ENCODE results near the gene CCDC188. TPM values are rescaled to one million over a fixed set of nuclear protein-coding genes. Genes with fewer than 3 reads are reported as not detected.

Gene CCDC188
- total and polyA plus RNA-seq, 2 donors (not counting 1 experiment from before 2014, with no cell fraction given), result not detected

DNA sequence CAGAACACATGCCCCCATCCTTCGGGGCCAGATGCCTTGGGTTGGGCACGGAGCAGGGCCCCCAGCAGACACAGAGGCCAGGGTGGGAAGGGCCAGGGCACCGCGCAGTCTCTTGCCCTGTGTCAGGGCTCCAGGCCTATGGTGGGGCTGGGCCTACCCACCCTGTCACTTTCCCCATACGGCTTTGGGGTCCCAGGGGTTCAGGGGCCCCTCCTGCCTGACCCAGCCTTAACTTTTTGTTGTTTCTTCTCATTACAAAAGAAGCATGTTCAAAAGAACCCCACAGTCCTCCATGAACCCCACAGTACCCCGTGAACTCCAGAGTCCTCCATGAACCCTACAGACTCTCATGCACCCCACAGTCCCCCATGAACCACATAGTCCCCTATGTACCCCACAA lies 33.0 kb upstream of the CCDC188 start:
- intact Hi-C loops (cut with micrococcal nuclease), result no loop called here

GRCh38 chr22:20183101-20183500 lies 32.2 kb upstream of the CCDC188 start:
- Mint-ChIP-seq H3K4me3 (no peak overlapping the region), H3K4me1 (no peaks in the 10 kb centered on the region), H3K27me3 (no peaks in the 10 kb centered on the region), H3K9me3 (ENCODE audit: insufficient read depth) (no peaks in the 10 kb centered on the region), H3K27ac (no peak overlapping the region)
- no peak for DNase-seq
- no peak for ATAC-seq (ENCODE audit: low read depth)
- no peaks in the 10 kb centered on the region for H3K36me3 ChIP-seq (replicated peaks in 1 of 2; ENCODE audit: control extremely low read depth in 1 of 2, control insufficient read depth in 1 of 2, extremely low read depth in 1 of 2, insufficient read depth in 2 of 2, low read length in 1 of 2)
- CTCF ChIA-PET, result no interaction called here
- no peaks in the 10 kb centered on the region for H3K27me3 ChIP-seq (replicated peaks in 1 of 4; ENCODE audit: control extremely low read depth in 1 of 4, control insufficient read depth in 3 of 4, insufficient read depth in 4 of 4, low read length in 3 of 4)
- 92% methylated on average over 8 of the region's 8 CpGs for WGBS (ENCODE audit: insufficient coverage)
- H3K4me3 ChIP-seq (ENCODE audit: control extremely low read depth in 1 of 5, extremely low read depth in 1 of 5, insufficient read depth in 1 of 5, low read depth in 2 of 5, low read length in 4 of 5), result no peak overlapping the region
- no peaks in the 10 kb centered on the region for H3K4me1 ChIP-seq (ENCODE audit: control insufficient read depth in 2 of 2, insufficient read depth in 2 of 2, low read length in 2 of 2)
- H3K4me2 ChIP-seq (replicated peaks; ENCODE audit: low read depth, low read length, poor library complexity, severe bottlenecking), result no peak overlapping the region
- H2AFZ ChIP-seq (ENCODE audit: insufficient read depth, low read depth, low read length, poor library complexity, severe bottlenecking), result no peak overlapping the region
- TF ChIP-seq EZH2 (IDR thresholded peaks at IDR 0.05; ENCODE audit: borderline replicate concordance, insufficient read depth, low read depth, low read length, poor library complexity, severe bottlenecking) (no peak), CTCF (IDR thresholded peaks at IDR 0.05) (no peak)
- H3K27ac ChIP-seq (ENCODE audit: low read length in 2 of 2), result no peak overlapping the region
- H3K9ac ChIP-seq (ENCODE audit: low read length), result no peak overlapping the region
- H3K9me3 ChIP-seq (ENCODE audit: control extremely low read depth in 1 of 3, control insufficient read depth in 2 of 3, insufficient read depth in 1 of 3, low read length in 2 of 3), result no peaks in the 10 kb centered on the region
- no peaks in the 10 kb centered on the region for H4K20me1 ChIP-seq (ENCODE audit: control insufficient read depth, insufficient read depth, low read length, poor library complexity, severe bottlenecking)
- POLR2A ChIA-PET, result no interaction called here
- H3K79me2 ChIP-seq (ENCODE audit: control insufficient read depth, insufficient read depth, low read length), result no peaks in the 10 kb centered on the region
- intact Hi-C loops (cut with micrococcal nuclease), result no loop called here

More for the DNA sequence above, 33.0 kb upstream of the CCDC188 start:
- ChIA-PET POLR2A (no interaction called here), CTCF (no interaction called here)
- H3K27ac ChIP-seq (ENCODE audit: low read length in 2 of 2), result no peak overlapping the region
- Mint-ChIP-seq H3K9me3 (ENCODE audit: insufficient read depth) (no peaks in the 10 kb centered on the region), H3K27me3 (no peaks in the 10 kb centered on the region), H3K4me1 (no peaks in the 10 kb centered on the region), H3K4me3 (no peak overlapping the region), H3K27ac (no peak overlapping the region)
- no peak overlapping the region for H3K9ac ChIP-seq (ENCODE audit: low read length)
- H3K9me3 ChIP-seq (ENCODE audit: control extremely low read depth in 1 of 3, control insufficient read depth in 2 of 3, insufficient read depth in 1 of 3, low read length in 2 of 3), result no peaks in the 10 kb centered on the region
- no peak overlapping the region for H2AFZ ChIP-seq (ENCODE audit: insufficient read depth, low read depth, low read length, poor library complexity, severe bottlenecking)
- DNase-seq, result no peak
- no peaks in the 10 kb centered on the region for H3K27me3 ChIP-seq (replicated peaks in 1 of 4; ENCODE audit: control extremely low read depth in 1 of 4, control insufficient read depth in 3 of 4, insufficient read depth in 4 of 4, low read length in 3 of 4)
- no peak overlapping the region for H3K4me2 ChIP-seq (replicated peaks; ENCODE audit: low read depth, low read length, poor library complexity, severe bottlenecking)
- WGBS (ENCODE audit: insufficient coverage), result 83% methylated on average over 6 of the region's 6 CpGs
- H3K4me1 ChIP-seq (ENCODE audit: control insufficient read depth in 2 of 2, insufficient read depth in 2 of 2, low read length in 2 of 2), result no peaks in the 10 kb centered on the region
- H3K36me3 ChIP-seq (replicated peaks in 1 of 2; ENCODE audit: control extremely low read depth in 1 of 2, control insufficient read depth in 1 of 2, extremely low read depth in 1 of 2, insufficient read depth in 2 of 2, low read length in 1 of 2), result no peaks in the 10 kb centered on the region
- H3K79me2 ChIP-seq (ENCODE audit: control insufficient read depth, insufficient read depth, low read length), result no peaks in the 10 kb centered on the region
- TF ChIP-seq EZH2 (IDR thresholded peaks at IDR 0.05; ENCODE audit: borderline replicate concordance, insufficient read depth, low read depth, low read length, poor library complexity, severe bottlenecking), result no peak
- no peak for TF ChIP-seq CTCF (IDR thresholded peaks at IDR 0.05)
- H4K20me1 ChIP-seq (ENCODE audit: control insufficient read depth, insufficient read depth, low read length, poor library complexity, severe bottlenecking), result no peaks in the 10 kb centered on the region
- H3K4me3 ChIP-seq (ENCODE audit: control extremely low read depth in 1 of 5, extremely low read depth in 1 of 5, insufficient read depth in 1 of 5, low read depth in 2 of 5, low read length in 4 of 5), result no peak overlapping the region
- no peak for ATAC-seq (ENCODE audit: low read depth)
